Vagina (tissue), 2 donors: ENCODE results near the gene NMNAT3. TPM values are rescaled to one million over a fixed set of nuclear protein-coding genes. Genes with fewer than 3 reads are reported as not detected.

Experiments
- DNase-seq, 2 donors: peaks; one replicate each; pipeline ENCODE4 v3.0.0-alpha.2; 2017; ENCODE audit errors: extremely low spot score in 2 of 2
- H3K27ac ChIP-seq: fragments of 200-600 bp; sonication (generic); one replicate; pipeline ENCODE4 v1.5.1; 2019
- H3K27me3 ChIP-seq: fragments of 200-600 bp; sonication (generic); one replicate; pipeline ENCODE4 v1.5.1; 2019
- H3K36me3 ChIP-seq, 2 donors: fragments of 200-600 bp; sonication (generic); one replicate each; pipeline ENCODE4 v1.5.1; 2017 to 2019
- H3K4me1 ChIP-seq: fragments of 200-600 bp; sonication (generic); one replicate; pipeline ENCODE4 v1.5.1; 2019
- H3K4me3 ChIP-seq, 2 donors: fragments of 200-600 bp; sonication (generic); 1 replicate in 1 of 2; 2 replicates in 1 of 2; pipeline ENCODE4 v1.5.1; 2016 to 2019
- H3K9me3 ChIP-seq: fragments of 200-600 bp; sonication (generic); one replicate; pipeline ENCODE4 v1.5.1; 2019
- CTCF ChIP-seq, 3 experiments: fragments of 450-650 bp in 2 of 3; fragments of 200-600 bp in 1 of 3; sonication (generic) in 1 of 3; IDR thresholded peaks; one replicate each; pipeline ENCODE4 v1.5.1; 2017 to 2019; ENCODE audit warnings: antibody characterized with exemption in 3 of 3, mild to moderate bottlenecking in 2 of 3, moderate library complexity in 2 of 3
- POLR2A ChIP-seq, 2 donors: fragments of 450-650 bp; IDR thresholded peaks; one replicate each; pipeline ENCODE4 v1.6.1; 2017; ENCODE audit warnings: antibody characterized with exemption in 2 of 2, mild to moderate bottlenecking in 2 of 2, moderate library complexity in 2 of 2
- POLR2AphosphoS5 ChIP-seq, 2 donors: sonication (generic); formaldehyde crosslinking; IDR thresholded peaks; one replicate each; pipeline ENCODE4 v1.9.0; 2017; ENCODE audit warnings: antibody characterized with exemption in 2 of 2, mild to moderate bottlenecking in 2 of 2, low read depth in 1 of 2; ENCODE audit not compliant: insufficient read depth in 1 of 2
- intact Hi-C: fragments of 100-400 bp; cut with DNase I; formaldehyde crosslinking; loops from one replicate; pipeline ENCODE4 v1.15.1; 2023
- total RNA-seq: library from RNA; depleted of rRNA; stranded (reverse); fragments of >200 nt; gene quantifications from one replicate; pipeline ENCODE4 v1.2.3, GENCODE V29; 2016

NMNAT3 gene
- total RNA-seq, 1 donor from 2014 or later = 17.4 TPM

GRCh38 chr3:139676108-139676507 lies 1.7 kb downstream of the NMNAT3 start:
- Histone ChIP-seq H3K27ac (no peak overlapping the region), H3K36me3 (no peaks in the 10 kb centered on the region), H3K4me3 (no peak overlapping the region), H3K9me3 (no peaks in the 10 kb centered on the region), H3K4me1 (peaks cover 17% of the 10 kb centered on the region), H3K27me3 (no peaks in the 10 kb centered on the region)
- TF ChIP-seq POLR2AphosphoS5 (IDR thresholded peaks at IDR 0.05; ENCODE audit: insufficient read depth in 1 of 2, low read depth in 1 of 2) = no peak
- no peak for TF ChIP-seq CTCF (IDR thresholded peaks at IDR 0.05)
- no peak for TF ChIP-seq POLR2A (IDR thresholded peaks at IDR 0.05)
- DNase-seq = no peak
- intact Hi-C loops = no loop called here

GRCh38 chr3:139675327-139675726 lies 2.4 kb downstream of the NMNAT3 start:
- no peaks in the 10 kb centered on the region for H3K9me3 ChIP-seq
- H3K4me1 ChIP-seq = peaks cover 17% of the 10 kb centered on the region
- H3K27me3 ChIP-seq = no peaks in the 10 kb centered on the region
- no peak for TF ChIP-seq POLR2AphosphoS5 (IDR thresholded peaks at IDR 0.05; ENCODE audit: insufficient read depth in 1 of 2, low read depth in 1 of 2)
- intact Hi-C loops = no loop called here
- no peaks in the 10 kb centered on the region for H3K36me3 ChIP-seq
- H3K4me3 ChIP-seq = no peak overlapping the region
- H3K27ac ChIP-seq = no peak overlapping the region
- no peak for DNase-seq

- no peak overlapping the region for H3K27ac ChIP-seq
- H3K4me3 ChIP-seq = no peak overlapping the region
- intact Hi-C loops = no loop called here
- no peaks in the 10 kb centered on the region for H3K27me3 ChIP-seq
- TF ChIP-seq POLR2A (IDR thresholded peaks at IDR 0.05) (no peak), POLR2AphosphoS5 (IDR thresholded peaks at IDR 0.05; ENCODE audit: insufficient read depth in 1 of 2, low read depth in 1 of 2) (no peak), CTCF (IDR thresholded peaks at IDR 0.05) (no peak)
- H3K9me3 ChIP-seq = no peaks in the 10 kb centered on the region
- H3K4me1 ChIP-seq = peaks cover 17% of the 10 kb centered on the region
- no peak for DNase-seq
- no peaks in the 10 kb centered on the region for H3K36me3 ChIP-seq
Observed at GRCh38 chr3:139674571-139675260, 3.1 kb downstream of the NMNAT3 start.

GRCh38 chr3:139672884-139673283 lies 4.9 kb downstream of the NMNAT3 start:
- no peaks in the 10 kb centered on the region for H3K36me3 ChIP-seq
- no peak overlapping the region for H3K4me3 ChIP-seq
- H3K9me3 ChIP-seq = no peaks in the 10 kb centered on the region
- TF ChIP-seq CTCF (IDR thresholded peaks at IDR 0.05) (no peak), POLR2AphosphoS5 (IDR thresholded peaks at IDR 0.05; ENCODE audit: insufficient read depth in 1 of 2, low read depth in 1 of 2) (no peak), POLR2A (IDR thresholded peaks at IDR 0.05) (no peak)
- no peaks in the 10 kb centered on the region for H3K27me3 ChIP-seq
- DNase-seq = peak in 1 of 2 donors; percentile 81
- intact Hi-C loops = no loop called here
- peaks cover 17% of the 10 kb centered on the region for H3K4me1 ChIP-seq
- H3K27ac ChIP-seq = no peak overlapping the region

- Histone ChIP-seq H3K36me3 (no peaks in the 10 kb centered on the region), H3K27me3 (no peaks in the 10 kb centered on the region), H3K9me3 (no peaks in the 10 kb centered on the region), H3K27ac (no peak overlapping the region), H3K4me3 (no peak overlapping the region), H3K4me1 (peaks cover 12% of the 10 kb centered on the region)
- no peak for DNase-seq
- TF ChIP-seq POLR2A (IDR thresholded peaks at IDR 0.05) (no peak), POLR2AphosphoS5 (IDR thresholded peaks at IDR 0.05; ENCODE audit: insufficient read depth in 1 of 2, low read depth in 1 of 2) (no peak), CTCF (IDR thresholded peaks at IDR 0.05) (no peak)
- intact Hi-C loops = no loop called here
Observed at GRCh38 chr3:139671863-139672646, 5.7 kb downstream of the NMNAT3 start.
